Fibroblast of skin of abdomen (primary cell): ENCODE results near the gene PIAS3.
"Not testable (repeated sequence)": the region's sequence is repeated elsewhere in the genome, so short reads cannot be mapped to it uniquely, and the experiment has no call there.

ENCODE experiments used
- DNase-seq: peaks from one replicate; pipeline ENCODE4 v3.0.0-alpha.2; 2013

The PIAS3 gene

DNA sequence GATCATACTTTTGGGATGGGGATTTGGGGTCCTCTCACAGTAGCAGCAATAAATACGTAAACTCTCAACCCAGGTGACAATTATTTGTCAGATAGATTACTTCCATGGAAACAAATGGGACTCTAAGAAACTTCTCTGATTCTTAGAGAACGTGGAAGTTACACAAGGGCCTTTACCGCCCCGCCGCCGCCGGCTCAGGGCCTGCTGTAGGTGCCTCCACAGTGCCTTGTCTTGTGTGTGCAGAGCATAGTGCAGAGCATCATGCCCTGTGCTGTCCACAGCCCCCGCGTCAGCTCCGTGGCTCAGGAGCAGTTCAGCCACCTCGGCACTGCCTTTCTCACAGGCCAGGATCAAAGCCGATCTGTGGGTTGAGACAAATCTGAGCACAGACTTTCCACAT is 15.8 kb upstream of the PIAS3 start:
- DNase-seq = no peak

DNA sequence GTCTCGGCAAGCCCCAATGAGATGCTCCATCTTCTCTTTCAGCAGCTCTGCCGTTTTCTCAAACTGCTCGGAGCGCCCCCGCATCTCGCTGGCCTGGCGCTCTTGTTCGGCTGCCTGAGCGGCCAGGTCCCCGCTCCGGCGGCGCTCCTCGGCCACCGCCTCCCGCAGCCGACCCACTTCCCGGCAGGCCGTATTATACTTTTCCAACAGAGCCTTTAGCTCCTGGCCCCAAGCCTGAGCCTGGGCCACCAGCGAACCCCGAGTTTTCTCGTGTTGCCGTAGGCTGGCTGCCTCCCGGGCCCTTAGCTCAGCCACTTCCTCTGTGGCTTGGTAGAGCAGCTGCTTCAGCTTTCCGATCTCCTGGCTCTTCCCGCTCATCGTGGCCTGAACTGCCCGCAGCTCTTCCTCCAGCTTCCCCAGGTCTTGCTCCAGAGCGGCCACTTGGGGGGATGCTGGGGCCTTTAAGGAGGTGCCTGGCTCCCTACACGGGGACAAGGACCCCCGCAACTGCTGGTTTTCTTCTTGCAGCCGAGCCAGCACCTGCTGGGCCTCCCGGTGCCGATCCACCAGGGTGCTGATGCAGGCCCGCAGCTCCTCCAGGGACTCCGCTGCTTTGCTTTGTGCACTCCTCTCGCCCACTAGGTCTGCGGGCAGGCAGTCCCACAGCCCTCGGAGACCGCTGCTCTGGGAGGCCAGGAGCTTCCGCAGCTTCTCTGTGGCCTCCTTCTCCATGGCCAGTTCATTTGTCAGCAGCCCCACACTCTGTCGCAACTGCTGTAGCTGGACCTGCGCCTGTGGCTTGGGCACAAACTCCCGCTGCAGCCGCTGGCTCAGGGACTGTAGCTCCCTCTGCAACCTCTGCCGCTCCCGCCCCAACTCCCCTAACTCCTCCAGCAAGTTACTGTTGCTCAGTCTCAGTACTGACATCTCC is 13.4 kb upstream of the PIAS3 start:
- DNase-seq = peak; percentile 36

DNA sequence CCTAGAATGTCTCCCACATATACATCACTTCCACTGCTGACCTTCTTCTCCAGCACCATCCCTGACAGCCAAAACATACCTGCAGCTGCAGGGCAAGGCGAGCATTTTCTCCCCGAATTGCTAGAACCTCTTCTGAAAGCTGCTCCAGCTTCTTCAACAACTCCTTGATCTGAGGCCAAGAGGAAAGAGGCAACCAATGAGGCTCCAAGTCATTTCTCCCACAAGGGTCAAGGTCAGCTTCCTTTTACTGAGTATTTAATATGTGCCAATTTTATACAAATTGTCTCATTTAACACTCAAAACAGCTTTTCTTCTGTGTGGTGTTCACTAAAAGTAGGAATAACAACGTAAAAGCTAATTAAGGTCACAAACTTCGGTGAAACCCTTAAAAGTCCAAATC is 9.4 kb upstream of the PIAS3 start:
- no peak for DNase-seq

DNA sequence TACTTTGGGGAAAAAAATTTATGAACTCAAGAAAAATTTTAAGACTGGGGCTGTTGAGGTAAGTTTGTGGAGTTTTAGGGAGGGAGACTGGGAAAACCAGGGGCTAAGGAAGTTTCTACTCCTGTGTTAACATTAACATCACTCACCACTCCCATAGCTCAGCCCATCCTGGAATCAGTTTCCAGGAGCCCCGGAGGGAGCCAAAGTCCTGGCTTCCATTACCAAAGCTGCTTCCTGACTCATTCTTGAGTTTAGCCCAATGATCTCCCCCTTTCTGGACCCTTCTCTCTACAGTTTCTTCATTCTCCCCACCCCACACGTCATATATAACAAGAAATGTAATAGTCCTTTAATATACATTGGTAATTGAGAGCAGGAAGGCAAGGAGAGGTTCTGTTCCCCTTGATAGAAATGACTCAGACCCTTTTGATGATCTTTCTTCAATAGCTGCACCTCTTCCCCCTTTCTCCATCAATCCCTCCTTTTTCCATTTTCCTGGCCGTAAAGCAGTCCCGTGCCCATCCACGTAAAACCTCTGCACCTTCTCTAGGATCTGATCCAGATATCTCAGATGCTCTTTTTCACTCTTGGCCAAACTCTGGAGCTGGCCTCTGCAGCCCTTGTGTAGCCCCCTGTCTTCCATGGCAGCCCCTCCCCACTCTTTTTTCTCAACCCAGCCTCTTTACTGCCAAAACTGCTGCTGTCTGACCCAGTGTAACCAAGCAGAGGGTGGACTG is 4.6 kb upstream of the PIAS3 start:
- DNase-seq = no peak

DNA sequence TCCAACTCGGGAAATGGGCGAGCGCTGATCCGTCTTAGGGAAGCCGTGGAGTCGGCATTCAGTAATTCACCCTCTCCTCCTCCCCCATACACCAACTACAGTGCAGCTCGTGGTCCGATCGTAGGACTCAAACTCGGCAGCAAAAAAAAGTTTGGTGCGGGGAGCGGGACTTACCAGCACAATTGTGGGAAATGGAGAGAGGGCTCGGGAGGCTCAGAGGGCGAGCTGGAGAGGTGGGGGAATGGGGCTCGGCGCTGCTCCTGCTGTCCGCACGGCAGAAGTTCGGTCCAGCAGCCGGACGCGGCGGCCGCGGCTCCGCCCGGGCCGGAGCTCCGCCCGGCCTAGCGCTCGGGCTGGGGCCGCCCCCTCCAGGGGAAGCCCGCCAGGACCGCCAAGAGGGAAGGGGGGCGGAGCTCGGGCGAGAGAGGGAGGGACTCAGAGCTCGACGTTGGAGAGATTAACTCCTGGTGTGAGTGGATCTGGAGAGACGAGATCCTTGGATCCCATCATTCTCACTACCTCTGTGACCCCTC is 676 bp upstream of the PIAS3 start:
- peak; percentile 87 for DNase-seq

DNA sequence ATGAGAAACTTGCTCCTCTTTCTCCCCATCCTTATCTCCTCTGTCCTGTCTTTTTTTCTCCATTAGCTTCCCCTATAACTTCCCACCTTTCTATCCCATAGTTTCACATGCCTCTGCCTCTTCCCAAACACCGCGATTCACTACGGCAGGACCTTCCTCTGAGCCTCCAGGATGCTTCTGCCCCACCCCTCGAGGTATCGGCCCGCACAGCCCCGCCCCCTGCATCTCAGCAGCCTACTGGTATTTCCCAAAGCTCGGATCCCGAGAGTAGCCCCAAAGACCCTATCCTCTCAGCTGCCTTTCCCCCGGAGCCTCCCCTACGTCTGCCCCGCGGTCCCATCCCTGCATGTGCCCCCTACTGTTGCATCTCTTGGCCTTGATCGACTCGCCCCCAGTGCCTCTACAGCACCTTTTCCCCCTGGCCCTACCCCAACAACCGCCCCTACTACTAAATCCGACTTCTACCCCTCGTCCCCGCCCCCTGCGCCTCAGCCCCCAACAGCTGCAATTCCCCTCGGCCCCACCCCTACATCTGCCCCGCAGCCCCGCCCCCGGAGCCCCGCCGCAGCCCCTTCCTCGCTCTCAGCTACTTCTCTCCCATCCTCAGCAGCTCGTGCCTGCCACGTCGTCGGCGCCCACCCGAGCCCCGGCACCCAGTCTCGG is 512 bp downstream of the PIAS3 start:
- peak; percentile 35 for DNase-seq

DNA sequence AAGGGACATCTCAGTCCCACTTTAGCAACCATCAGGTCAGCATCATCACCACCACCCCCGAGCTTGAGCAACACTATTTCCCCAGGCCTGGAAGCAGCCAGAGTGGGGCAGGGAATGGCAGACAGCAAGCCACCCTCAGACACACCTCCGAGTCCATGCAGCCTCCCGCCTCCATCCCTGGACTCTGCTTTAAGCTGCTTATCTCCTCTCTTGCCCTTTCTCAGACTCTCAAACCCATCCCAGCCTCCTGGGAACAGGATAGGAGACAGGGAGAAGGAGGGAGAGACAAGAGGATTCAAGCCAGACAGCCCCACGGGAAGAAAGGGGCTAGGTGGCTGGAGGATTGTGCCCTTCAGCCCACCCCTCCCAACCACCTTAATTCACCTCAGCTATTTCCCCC is 1.7 kb downstream of the PIAS3 start:
- no peak for DNase-seq

DNA sequence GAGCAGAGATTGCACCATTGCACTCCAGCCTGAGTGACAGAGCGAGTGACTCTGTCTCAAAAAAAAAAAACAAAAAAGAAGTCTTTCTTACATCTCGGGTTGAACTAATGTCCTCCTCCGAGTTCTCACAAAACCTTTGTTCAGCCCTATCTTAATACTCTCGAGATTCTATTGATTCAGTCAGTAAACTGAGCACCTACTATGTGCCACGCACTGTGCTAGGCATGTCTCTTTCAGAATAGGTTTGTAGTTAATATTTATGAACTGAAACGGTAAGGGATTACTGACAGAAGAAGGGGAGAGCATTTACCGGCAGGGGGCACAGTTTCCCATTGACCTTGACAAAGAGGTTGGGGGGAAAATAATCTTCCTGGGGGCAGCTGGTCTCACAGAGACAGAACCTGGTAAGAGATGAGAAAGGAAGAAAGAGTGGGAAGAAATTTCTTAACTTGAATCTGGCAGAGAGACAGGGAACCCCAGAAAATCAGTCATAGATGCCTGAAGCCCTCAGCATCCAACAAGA is 3.4 kb downstream of the PIAS3 start:
- DNase-seq = no peak

DNA sequence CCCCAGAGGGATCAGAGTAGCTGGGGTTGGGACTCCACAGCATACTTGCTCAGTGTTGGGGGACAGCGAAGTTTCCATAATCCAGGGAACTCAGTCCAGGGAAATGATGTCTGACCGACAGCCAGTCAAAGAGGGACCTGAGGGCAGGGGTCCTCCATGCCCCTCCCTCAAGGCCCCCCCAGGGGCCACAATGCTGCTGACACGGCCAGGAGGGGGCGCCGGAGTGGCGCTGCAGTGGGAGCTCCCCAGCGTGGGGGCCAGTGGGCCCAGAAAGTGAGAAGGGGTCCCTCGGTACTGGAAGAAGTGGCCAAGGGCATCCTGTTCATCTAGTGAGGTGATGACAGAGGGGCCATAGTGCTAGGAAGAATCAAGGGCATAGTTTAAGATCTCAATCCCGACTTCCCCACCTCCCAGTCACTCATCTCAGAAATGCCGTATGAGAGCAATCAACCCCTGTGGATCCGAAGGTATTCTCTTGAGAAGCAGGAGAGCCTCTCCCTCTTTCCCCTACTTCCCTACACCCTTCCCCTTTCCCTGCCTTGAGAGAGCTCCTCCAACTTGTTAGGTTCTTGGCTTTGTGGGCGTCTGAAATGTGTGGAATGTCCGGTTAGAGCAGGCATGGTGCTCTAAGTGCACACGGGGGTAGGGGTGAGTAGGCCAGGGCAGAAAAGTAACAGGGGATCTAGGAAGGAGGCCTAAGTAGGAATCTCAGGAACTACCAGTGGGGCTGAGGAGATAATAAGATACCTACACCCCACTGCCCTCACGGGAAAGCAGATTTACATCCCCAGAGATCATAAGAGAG is 9.3 kb downstream of the PIAS3 start:
- peak; percentile 85 for DNase-seq

DNA sequence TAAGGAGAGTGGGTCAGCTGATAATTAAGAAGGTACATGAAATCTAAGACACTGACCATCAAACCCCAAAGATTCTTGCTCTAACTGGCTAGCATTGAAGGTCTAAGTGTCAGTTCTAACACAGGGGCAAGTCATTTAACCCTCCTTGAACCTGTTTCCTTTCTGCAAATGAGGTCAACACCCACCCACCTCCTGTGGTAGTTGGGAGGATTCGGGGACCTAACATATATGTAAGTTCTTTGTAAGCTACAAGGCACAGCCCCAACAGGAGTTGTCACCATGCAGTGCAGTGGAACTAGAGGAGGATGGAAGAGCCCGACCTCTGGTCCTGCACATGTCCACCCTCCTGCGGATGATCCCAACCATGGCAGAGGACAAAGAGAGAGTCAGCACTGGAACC is 11.1 kb downstream of the PIAS3 start:
- no peak for DNase-seq

DNA sequence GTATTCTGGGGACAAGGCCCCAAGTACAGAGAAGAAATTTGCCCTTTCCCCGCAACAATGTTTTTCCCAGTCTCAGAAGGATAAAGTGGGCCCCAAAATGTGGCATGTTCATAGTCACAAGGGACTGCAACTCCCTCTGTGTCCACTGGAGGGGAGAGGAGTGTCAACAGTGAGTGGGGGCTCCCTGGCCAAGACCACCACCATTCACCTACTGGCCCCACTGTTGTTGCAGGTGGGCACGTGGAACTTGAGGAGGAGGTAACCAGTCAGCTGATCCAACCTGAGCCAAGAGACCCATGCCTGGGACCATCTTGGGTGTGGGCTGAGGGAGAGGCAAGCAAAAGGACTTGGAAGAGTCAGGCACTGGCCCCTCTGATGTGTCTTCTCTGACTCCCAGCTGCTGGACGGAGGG is 12.7 kb downstream of the PIAS3 start:
- DNase-seq = peak; percentile 36

DNA sequence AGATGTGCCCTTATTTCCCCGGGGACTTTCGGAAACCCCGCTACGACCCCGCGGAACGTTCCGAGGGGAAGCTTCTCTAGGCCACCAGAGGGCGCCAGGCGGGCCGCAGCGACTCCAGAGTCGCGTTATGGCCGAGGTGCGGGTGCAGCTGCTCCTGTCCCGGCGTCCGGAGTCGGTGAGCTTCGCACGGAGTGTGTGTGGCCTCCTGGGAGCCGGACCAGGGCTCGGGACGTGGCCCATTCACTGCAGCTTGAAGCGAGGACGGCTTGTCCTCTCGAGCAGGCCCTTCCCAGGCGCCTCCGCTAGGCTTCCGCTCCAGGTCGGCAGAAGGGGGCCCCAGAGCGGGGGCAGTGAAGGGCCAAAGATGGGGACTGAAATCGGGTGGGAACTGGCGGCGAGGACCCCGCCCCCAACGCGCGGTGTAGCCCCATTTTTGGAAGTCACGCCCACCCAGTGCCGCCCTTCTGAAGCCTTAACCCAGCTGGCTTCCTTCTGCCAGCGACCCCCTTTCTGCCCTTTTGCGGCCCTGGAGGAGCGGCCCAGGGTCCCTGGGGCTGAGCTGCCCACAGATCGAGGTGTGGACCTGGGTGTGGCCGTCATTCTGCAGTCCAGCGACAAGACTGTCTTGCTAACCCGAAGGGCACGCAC is 13.2 kb downstream of the PIAS3 start, which contains the start of gene NUDT17:
Gene NUDT17, plus strand, starts transcription at position 117 of the 648 bp plus-strand sequence. Its CDS starts 11 bp downstream, at position 128.
- DNase-seq = peak; percentile 72

DNA sequence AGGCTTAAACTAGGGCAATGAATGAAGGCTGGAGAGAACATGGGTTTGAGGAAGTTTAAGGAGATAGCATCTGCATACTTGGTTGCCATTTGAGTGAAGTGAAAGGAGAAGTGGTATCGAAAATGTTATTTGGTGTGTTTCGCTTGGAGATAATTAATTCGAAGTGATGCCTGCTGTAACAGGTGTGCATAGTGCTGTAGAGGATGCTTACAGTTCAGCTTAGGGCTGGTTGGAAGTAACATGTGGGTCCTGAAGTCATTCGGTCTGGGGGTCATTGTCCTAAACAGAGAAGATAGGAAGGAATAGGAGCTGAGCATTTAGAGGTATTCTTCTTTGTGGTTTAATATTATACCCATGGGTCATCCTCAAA is 13.8 kb downstream of the PIAS3 start:
- DNase-seq = no peak

DNA sequence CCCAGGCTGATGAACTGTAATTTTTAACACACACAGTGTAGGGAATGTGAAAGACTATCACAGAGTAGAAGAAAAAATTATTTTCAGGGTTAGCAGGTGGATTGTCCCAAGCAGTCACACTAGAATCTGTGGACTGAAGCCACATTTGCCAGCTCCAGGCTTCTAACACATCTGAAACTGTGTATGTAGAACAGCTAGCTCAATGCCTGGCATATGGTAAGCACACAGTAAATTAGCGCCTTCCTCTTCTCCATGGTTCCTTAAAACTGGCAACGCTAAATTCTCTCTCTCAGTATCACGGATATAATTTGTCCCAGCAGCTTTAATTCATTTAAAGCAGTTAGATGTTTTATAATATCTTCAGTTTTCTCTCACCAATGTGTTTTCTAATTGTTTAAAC is 15.8 kb downstream of the PIAS3 start:
- DNase-seq = no peak

DNA sequence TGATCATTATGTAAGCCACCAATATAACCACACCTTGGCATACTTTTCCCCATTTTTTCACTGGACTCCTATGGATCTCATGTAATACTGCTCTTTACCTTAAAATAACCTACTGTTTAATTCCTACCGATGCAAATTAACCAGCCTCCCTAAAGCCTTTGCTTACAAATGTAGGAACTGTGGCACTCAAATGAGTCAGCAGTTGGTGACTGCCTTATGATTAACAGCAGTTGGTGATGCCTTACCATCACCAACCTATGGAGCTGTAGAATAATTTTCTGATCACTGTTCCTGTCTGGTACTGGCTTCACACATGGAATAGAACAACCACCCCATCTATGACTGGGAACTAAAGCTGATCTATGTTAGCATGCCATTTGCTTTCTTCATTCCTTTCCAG is 21.2 kb downstream of the PIAS3 start:
- no peak for DNase-seq

DNA sequence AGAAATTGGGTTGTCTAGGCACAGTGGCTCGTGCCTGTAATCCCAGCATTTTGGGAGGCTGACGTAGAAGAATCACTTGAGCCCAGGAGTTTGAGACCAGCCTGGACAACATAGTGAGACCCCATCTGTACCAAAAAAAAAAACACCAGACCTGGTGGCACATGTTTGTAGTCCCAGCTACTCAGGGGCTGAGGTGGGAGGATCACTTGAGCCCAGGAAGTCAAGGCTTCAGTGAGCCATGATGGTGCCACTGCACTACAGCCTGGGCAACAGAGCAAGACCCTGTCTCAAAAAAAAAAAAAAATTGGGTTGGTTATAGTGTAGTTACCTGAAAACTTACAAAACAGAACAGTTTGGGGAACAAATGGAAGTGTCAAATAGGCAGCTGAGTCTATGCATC is 28.1 kb downstream of the PIAS3 start:
- not testable (repeated sequence) for DNase-seq

DNA sequence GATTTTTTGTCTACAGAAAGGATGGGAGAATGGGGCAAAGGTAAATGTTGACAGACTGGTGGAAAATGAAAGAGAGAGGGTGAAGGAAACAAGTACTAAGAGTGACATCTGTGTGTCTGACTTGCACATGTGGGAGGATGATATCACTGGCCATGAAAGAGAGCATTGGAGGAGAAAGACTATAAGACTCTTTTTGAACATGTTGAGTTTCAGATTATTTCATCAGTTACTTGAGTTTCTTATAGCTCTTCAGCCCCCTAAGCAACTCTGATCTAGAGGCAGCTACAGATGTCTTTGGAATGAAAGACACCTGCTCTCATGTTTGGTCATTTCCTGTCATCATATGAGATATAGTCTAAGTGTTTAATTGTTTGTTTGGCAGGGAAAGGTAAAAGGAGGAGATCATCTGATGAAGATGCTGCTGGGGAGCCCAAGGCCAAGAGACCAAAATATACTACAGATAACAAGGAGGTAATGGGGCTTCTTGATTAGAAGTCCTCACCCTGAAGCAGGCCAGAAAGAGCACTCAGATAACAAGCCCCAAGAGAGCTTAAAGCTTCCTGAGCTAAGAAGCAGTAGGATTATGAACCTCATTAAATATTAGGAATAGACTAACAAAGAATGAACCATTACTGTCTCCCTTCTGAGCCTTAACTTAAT is 30.4 kb downstream of the PIAS3 start:
- DNase-seq = no peak

DNA sequence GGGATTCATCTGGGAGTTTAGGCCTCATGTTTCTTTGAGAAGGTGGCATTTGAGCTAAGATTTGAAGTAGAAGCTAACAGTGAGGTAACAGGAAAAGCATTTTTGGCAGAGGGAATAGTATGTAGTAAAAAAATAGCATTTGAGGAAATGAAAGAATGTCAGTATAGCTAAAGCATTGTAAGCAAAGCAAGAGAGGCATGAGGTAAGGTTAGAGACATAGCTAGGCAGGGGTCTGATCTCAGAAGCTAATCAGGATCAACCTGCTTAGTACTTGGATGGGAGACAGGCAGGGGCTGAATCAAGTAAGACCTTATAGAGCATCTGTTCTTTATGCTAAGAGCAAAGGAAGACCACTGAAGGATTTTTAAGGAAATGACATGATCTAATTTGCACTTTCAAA is 30.9 kb downstream of the PIAS3 start:
- no peak for DNase-seq

DNA sequence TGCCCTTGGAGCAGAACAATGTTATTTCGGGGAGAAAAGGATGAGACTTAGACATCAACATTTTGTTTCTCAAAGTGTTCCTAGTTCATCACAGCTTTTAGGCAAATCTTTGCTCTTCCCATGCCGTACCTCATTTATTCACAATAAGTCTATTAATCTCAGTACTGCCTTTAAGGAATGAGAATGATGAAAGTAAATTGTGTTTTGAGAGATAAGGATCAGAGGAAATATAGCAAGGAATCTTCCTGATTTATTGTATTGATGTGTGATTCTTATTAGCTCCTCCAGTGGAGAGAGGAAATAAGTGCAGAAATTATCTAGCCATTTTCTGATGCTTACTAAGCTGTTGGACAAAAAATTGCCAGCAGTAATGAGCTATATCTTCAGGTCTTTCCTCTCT is 32.9 kb downstream of the PIAS3 start:
- DNase-seq = no peak

DNA sequence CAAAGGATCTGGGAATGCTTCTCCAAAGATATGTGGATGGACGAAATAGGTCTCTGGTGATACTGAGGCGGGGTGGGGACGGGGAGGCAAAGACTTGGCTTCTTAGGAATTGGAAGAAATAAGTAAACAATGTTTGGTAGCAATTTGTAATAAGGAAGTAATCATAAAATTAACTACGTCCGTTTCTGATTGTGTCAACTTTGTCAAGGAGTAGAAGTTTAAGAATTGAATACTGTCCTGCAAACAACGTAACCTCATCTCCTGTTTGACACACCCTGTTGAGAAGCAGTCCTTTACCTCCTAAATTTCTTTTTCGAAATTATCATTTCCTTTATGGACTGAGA is 34.4 kb downstream of the PIAS3 start:
- DNase-seq = no peak
